Endothelial cell of hepatic sinusoid (primary cell): ENCODE data around the gene CYP2A6.

ENCODE experiments used
- in situ Hi-C: cut with HindIII; loops from 2 replicates; pipeline ENCODE4 v1.10.0; 2017; ENCODE audit warnings: low sequenced_read_pairs

Gene CYP2A6

DNA sequence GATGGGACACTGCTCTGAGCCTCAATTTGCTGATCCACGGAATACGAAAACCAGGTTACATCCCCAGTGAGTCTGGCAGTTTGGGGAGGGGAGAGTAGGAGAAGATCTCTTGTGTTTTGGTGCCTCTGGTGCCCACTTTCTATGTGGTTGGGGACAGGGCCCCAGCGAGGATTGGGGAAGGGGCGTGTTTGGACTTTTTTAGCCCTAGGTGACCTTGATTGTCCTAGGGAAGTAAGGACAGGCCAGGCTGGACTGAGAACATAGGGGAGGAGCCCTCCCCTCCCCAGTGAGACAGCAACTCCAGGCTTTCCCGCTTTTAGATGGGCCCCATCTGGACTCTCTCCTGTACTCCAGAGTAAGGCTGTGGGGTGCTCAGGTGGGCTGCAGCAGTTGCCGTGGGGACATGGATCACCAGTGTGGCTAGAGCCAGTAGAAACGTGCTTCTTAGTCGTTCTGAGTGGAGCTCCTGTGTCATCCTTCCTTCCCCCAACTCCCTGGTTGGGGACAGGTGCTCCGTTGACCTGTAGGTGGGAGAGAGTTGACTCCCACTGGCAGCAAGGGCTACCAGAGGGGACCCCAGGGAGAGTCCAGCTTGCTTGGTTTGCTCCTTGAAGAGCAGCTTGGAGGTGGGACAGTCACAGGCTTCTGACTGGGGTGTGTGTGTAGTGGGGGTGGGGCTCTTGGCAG is 46.9 kb downstream of the CYP2A6 start:
- in situ Hi-C loops: no loop called here

DNA sequence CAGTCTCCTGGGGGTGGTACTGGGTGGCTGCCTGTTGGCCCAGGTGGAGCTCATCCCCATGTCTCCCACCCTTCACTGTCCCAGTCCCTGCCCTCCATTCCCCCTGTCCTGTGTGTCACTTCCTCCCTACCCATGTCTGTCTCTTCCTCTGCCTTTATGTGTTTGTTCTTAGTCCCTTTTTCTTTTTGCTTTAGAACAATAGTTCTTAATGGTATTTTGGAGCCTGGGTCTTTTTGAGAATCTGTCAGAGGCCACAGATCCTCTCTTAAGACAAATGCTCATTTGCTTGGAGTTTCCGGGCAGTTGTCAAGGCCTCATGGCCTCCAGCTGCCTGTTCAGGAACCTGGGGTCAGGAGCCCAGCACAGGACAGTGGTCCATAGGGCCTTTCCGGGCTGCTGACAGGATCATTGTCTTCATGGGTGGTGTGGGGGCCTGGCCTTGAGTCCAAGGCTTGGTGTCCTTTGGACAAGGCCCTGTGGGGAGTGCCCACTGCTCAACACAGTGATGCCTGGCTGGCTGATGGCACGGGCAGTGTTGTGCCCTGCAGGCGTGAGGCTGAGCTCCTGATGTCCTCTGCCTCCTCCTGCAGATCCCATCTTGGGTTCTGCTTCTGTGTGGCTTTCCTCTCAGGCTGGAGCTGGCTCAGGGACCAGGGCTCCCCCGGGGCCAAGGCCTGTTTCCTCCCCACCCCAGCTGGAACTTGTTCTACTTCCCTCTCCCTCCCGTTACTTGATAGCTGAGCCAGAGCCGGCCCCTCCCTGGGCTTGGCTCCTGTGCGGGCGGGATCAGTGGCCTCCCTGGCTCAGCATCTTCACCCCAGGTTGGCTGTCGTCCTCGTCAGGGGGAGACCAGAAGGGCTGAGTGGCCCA is 47.7 kb downstream of the CYP2A6 start:
- in situ Hi-C loops: no loop called here

DNA sequence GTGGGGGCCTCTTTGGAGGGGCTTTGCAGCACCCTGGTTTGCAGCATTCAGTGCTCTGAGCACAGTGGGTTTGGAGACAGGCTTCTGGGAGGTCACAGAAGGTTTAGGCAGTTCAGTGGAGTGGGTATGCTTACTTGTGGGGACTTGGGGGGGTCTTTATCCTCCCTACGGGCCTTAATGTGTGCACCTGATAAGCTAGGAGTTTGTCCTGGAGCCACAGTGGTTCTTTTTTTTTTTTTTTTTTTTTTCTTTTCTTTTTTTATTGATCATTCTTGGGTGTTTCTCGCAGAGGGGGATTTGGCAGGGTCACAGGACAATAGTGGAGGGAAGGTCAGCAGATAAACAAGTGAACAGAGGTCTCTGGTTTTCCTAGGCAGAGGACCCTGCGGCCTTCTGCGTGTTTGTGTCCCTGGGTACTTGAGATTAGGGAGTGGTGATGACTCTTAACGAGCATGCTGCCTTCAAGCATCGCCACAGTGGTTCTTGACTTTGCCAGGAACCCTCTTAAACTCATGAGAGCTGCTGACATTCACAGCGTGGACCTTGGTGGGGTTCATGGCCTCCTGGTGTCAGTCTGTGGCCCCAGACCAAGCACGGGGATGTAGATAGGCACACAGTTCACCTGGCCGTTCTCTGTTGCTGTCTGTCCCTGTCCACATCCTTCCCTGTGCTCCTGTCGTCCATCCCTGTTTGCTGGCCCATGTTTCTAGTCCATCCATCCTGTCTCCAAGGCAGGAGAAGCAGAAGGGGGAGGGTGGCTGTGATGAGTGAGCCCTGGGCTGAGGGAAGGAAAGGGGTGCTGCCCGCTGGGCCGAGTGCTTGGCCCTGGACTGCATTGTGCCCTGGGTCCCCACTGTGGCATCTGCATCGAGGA is 48.6 kb downstream of the CYP2A6 start:
- in situ Hi-C loops: no loop called here

DNA sequence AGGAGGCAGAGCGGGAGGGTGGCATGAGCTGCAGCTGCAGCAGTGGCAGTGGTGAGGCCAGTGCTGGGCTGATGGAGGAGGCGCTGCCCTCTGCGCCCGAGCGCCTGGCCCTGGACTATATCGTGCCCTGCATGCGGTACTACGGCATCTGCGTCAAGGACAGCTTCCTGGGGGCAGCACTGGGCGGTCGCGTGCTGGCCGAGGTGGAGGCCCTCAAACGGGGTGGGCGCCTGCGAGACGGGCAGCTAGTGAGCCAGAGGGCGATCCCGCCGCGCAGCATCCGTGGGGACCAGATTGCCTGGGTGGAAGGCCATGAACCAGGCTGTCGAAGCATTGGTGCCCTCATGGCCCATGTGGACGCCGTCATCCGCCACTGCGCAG is 49.3 kb downstream of the CYP2A6 start:
- in situ Hi-C loops: no loop called here

DNA sequence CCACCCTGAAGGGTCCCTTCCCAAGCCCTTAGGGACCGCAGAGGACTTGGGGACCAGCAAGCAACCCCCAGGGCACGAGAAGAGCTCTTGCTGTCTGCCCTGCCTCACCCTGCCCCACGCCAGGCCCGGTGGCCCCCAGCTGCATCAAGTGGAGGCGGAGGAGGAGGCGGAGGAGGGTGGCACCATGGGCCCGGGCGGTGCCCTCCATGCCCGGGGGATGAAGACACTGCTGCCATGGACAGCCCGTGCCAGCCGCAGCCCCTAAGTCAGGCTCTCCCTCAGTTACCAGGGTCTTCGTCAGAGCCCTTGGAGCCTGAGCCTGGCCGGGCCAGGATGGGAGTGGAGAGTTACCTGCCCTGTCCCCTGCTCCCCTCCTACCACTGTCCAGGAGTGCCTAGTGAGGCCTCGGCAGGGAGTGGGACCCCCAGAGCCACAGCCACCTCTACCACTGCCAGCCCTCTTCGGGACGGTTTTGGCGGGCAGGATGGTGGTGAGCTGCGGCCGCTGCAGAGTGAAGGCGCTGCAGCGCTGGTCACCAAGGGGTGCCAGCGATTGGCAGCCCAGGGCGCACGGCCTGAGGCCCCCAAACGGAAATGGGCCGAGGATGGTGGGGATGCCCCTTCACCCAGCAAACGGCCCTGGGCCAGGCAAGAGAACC is 49.8 kb downstream of the CYP2A6 start:
- in situ Hi-C loops: no loop called here

DNA sequence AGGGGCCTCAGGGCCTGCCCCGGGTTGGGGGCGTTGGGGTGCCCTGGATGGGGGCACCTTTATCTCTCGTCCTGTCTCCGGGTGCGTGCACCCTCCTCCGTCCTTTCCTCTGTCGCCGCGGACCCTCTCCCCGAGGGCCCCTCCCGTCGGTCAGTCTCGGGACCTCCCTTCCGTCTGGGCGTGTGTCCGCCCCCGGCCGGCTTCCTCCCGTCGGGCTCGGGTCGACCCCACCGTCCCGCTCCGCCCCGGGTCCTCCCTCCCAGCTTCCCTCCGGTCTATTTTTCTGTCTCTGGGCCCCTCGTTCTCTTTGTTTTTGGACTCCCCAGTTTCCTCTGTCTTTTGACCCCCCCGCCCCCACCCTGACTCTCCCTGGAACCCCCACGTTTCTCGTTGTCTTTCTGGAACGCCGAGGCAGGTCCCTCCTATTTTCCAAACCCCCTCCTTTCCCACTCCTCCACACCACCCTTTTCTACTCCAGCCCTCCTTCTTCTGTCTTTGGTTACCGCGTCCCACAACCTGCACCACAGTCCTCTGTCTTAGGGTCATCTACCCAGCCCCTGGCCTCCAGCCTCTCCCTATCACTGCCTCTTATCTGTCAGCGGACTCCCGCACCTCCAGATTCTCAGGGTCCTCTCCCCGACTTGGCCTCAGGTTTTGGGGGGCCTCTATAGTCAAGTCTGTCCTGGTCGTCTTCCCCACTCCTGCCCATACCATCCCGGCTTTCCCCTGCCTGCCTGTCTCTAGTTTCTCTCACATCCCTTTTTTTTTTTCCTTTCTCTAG is 50.5 kb downstream of the CYP2A6 start:
- in situ Hi-C loops: no loop called here

DNA sequence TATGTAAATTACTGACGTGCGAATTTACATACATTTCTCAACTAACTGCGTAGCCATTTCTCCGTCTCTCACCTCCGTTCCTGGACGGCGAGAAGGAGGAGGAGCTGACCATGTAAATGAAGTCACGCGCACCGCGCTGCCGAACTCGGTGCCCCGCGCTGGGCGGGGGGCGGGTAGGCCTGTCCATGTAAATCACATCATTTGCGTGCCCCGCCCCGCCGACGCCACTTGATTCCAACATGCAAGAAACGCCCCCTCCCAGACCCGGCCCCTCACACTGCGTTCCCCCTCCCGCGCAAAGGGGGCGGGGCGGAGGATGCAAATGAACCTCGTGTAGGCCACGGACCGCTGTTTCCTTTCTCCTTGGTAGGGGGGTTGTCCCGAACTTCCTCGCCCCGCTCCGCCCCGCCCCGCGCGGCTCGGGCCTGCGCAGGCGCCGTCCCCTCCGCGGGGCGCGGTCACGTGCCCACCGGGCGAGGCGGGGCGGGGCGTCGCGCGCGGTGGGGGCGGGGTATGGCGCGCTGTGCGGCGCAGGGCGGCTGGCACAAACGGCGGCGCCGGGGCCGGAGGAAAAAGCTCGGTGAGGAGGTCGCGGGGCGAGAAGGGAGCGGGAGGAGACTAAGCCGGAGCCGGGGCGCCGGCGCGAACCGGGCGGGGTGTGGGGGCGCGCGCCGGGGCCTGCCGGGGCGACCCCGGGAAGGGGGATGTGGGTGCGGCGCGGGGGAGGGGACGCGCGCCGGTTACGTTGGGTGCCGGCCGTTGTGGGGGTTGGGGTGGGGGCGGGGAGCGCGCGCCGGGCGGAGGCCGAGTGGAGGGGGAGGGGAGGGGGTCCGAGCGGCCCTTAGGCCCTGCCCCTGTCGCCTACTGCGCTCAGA is 51.3 kb downstream of the CYP2A6 start, which contains the start of gene EGLN2:
Gene EGLN2 (plus strand): TSS at position 509 of the 875 bp plus-strand sequence. CDS start 1,382 bp downstream, outside the sequence.
- in situ Hi-C loops: no loop called here

DNA sequence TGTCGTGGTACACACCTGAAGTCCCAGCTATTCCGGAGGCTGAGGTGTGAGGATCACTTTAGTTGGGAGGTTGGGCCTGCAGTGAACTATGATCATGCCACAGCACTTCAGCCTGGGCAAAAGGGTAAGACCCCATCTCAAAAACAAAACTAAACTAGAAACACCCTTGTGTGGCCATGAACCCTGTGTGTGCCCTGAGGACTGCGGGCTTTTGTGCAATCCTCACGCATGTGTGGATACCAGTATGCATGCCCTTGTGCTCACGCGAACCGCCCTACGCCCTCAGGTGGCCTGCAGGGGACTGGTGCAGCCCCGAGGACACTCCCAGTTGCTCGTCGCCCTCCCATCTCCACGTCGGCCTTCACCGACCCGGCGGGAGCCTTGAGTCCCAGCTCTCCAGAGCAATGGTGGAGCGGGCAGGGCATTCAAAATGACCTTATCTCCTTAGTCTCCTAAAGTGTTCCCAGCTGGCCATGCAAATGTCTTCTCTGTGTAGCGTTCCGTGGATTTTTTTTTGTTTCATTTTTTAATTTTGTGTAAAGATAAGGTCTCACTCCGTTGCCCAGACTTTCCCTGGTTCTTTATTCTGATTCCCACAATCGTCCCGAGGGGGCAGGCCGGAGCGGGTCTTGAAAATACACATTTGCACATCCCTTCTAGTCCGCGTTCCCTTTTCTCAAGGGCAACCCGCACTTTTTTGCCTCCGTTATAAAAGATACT is 52.1 kb downstream of the CYP2A6 start:
- in situ Hi-C loops: no loop called here

DNA sequence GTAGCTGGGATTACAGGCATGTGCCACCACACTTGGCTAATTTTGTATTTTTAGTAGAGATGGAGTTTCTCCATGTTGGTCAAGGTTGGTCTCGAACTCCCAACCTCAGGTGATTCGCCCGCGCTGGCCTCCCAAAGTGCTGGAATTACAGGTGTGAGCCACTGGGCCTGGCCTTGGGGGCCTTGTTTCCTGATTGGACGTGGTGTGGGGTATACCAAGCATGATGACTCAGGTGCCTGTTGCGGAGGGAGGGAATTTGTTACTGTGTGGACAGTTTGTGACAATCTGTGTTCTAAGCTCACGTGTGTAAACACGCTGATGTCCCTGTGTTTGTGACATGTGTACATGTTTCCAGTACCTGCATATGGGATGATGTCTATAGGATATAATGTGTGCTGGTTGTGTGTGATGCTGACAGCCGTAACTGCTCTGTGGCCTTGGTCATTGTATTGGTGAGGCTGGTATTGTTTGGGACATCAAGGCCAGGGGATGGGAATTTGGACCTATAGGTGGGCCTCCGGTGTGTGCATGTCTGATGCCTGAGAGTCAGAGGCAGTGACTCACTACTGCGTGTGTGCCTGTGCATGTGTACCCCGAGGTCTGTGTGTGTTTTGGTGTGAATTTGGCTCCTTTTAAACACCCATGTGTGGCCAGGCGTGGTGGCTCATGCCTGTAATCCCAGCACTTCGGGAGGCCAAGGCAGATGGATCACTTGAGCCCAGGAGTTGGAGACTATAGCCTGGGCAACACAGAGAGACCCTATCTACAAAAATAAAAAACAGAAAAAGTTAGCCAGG is 52.9 kb downstream of the CYP2A6 start:
- in situ Hi-C loops: no loop called here
